Ovary (tissue), 3 donors: ENCODE data around the gene FOXP1.

Source experiments
- EP300 ChIP-seq: sonication (generic); formaldehyde crosslinking; IDR thresholded peaks from one replicate; pipeline ENCODE4 v1.6.1; 2017; ENCODE audit warnings: antibody characterized with exemption
- TF ChIP-seq, protein P1 (sequence below), 3 donors: fragments of 450-650 bp in 2 of 3; fragments of 200-600 bp in 1 of 3; IDR thresholded peaks; one replicate each; pipeline versions ENCODE4 v1.5.1 to v1.8.0; 2016 to 2022; ENCODE audit warnings: antibody characterized with exemption in 3 of 3, mild to moderate bottlenecking in 1 of 3
- donor health status: DM: no; HTN: no; CAD: no.

- TF ChIP-seq, protein P1, sequence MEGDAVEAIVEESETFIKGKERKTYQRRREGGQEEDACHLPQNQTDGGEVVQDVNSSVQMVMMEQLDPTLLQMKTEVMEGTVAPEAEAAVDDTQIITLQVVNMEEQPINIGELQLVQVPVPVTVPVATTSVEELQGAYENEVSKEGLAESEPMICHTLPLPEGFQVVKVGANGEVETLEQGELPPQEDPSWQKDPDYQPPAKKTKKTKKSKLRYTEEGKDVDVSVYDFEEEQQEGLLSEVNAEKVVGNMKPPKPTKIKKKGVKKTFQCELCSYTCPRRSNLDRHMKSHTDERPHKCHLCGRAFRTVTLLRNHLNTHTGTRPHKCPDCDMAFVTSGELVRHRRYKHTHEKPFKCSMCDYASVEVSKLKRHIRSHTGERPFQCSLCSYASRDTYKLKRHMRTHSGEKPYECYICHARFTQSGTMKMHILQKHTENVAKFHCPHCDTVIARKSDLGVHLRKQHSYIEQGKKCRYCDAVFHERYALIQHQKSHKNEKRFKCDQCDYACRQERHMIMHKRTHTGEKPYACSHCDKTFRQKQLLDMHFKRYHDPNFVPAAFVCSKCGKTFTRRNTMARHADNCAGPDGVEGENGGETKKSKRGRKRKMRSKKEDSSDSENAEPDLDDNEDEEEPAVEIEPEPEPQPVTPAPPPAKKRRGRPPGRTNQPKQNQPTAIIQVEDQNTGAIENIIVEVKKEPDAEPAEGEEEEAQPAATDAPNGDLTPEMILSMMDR (IDR thresholded peaks at IDR 0.05): no peak
- TF ChIP-seq EP300: no peak
These were observed 530.0 kb downstream of the FOXP1 start for GRCh38 chr3:71053495-71053894.
